C4-2B (cell line): ENCODE measurements around the gene HSBP1L1.

Source experiments
- ZFX ChIP-seq: fragments of 450-650 bp; IDR thresholded peaks from 2 replicates; pipeline ENCODE4 v1.6.1; 2017
- TF ChIP-seq, protein P1 (sequence below): fragments of 450-650 bp; conservative IDR thresholded peaks from 2 replicates; pipeline ENCODE4 v1.5.1; 2017; ENCODE audit warnings: mild to moderate bottlenecking

- TF ChIP-seq, protein P1, sequence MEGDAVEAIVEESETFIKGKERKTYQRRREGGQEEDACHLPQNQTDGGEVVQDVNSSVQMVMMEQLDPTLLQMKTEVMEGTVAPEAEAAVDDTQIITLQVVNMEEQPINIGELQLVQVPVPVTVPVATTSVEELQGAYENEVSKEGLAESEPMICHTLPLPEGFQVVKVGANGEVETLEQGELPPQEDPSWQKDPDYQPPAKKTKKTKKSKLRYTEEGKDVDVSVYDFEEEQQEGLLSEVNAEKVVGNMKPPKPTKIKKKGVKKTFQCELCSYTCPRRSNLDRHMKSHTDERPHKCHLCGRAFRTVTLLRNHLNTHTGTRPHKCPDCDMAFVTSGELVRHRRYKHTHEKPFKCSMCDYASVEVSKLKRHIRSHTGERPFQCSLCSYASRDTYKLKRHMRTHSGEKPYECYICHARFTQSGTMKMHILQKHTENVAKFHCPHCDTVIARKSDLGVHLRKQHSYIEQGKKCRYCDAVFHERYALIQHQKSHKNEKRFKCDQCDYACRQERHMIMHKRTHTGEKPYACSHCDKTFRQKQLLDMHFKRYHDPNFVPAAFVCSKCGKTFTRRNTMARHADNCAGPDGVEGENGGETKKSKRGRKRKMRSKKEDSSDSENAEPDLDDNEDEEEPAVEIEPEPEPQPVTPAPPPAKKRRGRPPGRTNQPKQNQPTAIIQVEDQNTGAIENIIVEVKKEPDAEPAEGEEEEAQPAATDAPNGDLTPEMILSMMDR: no peak
- TF ChIP-seq ZFX: peak; percentile 64
Observed at GRCh38 chr18:79988451-79989194, 24.2 kb downstream of the HSBP1L1 start, which contains the start of gene TXNL4A.
